GM08714 (cell line): ENCODE data around the gene PTGIS.
"Not testable (repeated sequence)": the region's sequence is repeated elsewhere in the genome, so short reads cannot be mapped to it uniquely, and the experiment has no call there.

ENCODE experiments used
- H3K4me3 ChIP-seq: fragments of 200-500 bp; sonication (Bioruptor generic); 2 replicates; pipeline ENCODE4 v1.5.1; 2014; ENCODE audit warnings: mild to moderate bottlenecking, low read length, inconsistent platforms
- ZNF274 ChIP-seq: IDR thresholded peaks from 2 replicates; pipeline ENCODE4 v1.6.1; 2012; ENCODE audit warnings: mild to moderate bottlenecking, low read depth, low read length

Gene PTGIS

GRCh38 chr20:49567421-49568277 is at the start of gene PTGIS:
Gene PTGIS (minus strand): TSS chr20:49568137. CDS start chr20:49568116, 21 bp downstream.
- TF ChIP-seq ZNF274, result no peak
- no peak within 1 kb of the TSS for H3K4me3 ChIP-seq

- not testable (repeated sequence) for H3K4me3 ChIP-seq
Observed at GRCh38 chr20:49617394-49617793, 49.5 kb upstream of the PTGIS start.

GRCh38 chr20:49616154-49617007 is 48.4 kb upstream of the PTGIS start:
- TF ChIP-seq ZNF274, result no peak
- H3K4me3 ChIP-seq, result no peak overlapping the region

GRCh38 chr20:49615401-49616153 is 47.6 kb upstream of the PTGIS start:
- TF ChIP-seq ZNF274, result no peak
- H3K4me3 ChIP-seq, result no peak overlapping the region

- not testable (repeated sequence) for H3K4me3 ChIP-seq
Observed at GRCh38 chr20:49615051-49615400, 47.1 kb upstream of the PTGIS start.

GRCh38 chr20:49614338-49615050 is 46.6 kb upstream of the PTGIS start:
- TF ChIP-seq ZNF274, result no peak
- H3K4me3 ChIP-seq, result no peak overlapping the region

GRCh38 chr20:49612127-49612738 is 44.3 kb upstream of the PTGIS start:
- no peak overlapping the region for H3K4me3 ChIP-seq
- no peak for TF ChIP-seq ZNF274

- not testable (repeated sequence) for H3K4me3 ChIP-seq
Observed at GRCh38 chr20:49611539-49612126, 43.7 kb upstream of the PTGIS start.

- no peak overlapping the region; the same call in 1 of the 2 replicates for H3K4me3 ChIP-seq
- TF ChIP-seq ZNF274, result no peak
Observed at GRCh38 chr20:49610691-49611538, 43.0 kb upstream of the PTGIS start.

GRCh38 chr20:49608752-49609670 is 41.1 kb upstream of the PTGIS start:
- TF ChIP-seq ZNF274, result no peak
- no peak overlapping the region for H3K4me3 ChIP-seq

GRCh38 chr20:49607568-49607967 is 39.6 kb upstream of the PTGIS start:
- TF ChIP-seq ZNF274, result no peak
- H3K4me3 ChIP-seq, result no peak overlapping the region

- TF ChIP-seq ZNF274, result no peak
- no peak overlapping the region for H3K4me3 ChIP-seq
Observed at GRCh38 chr20:49603209-49603627, 35.3 kb upstream of the PTGIS start.
